Neural cell (in vitro differentiated cells): ENCODE data around the gene SMARCB1. TPM values are rescaled to one million over a fixed set of nuclear protein-coding genes. Genes with fewer than 3 reads are reported as not detected.

ENCODE experiments used
- H2AFZ ChIP-seq: fragments of 200-600, 300-800 bp; sonication (generic), shearing (Covaris generic); 2 replicates; pipeline ENCODE4 v1.6.0; 2014; ENCODE audit warnings: low read depth, mild to moderate bottlenecking, antibody characterized with exemption, low read length, moderate library complexity
- H3F3A ChIP-seq: fragments of 200-600 bp; shearing (Covaris generic); 2 replicates; pipeline ENCODE4 v1.6.1; 2016; ENCODE audit warnings: mild to moderate bottlenecking, moderate library complexity, mixed read lengths, antibody characterized with exemption, low read length; ENCODE audit not compliant: insufficient read depth, poor library complexity, severe bottlenecking
- H3K27ac ChIP-seq: fragments of 200-600, 300-800 bp; sonication (generic), shearing (Covaris generic); 2 replicates; pipeline ENCODE4 v1.5.1; 2014; ENCODE audit warnings: mild to moderate bottlenecking, low read length, moderate library complexity
- H3K27me3 ChIP-seq: fragments of 300-800, 200-600 bp; sonication (generic), shearing (Covaris generic); 2 replicates; pipeline ENCODE4 v1.6.0; 2014; ENCODE audit warnings: mild to moderate bottlenecking, low read depth, low read length, moderate library complexity; ENCODE audit not compliant: insufficient read depth
- H3K36me3 ChIP-seq: fragments of 300-800, 200-600 bp; sonication (generic), shearing (Covaris generic); 2 replicates; pipeline ENCODE4 v1.5.1; 2014; ENCODE audit warnings: mild to moderate bottlenecking, antibody characterized with exemption, low read length, moderate library complexity; ENCODE audit not compliant: insufficient read depth
- H3K4me2 ChIP-seq: fragments of 300-800, 200-600 bp; sonication (generic), shearing (Covaris generic); 2 replicates; pipeline ENCODE4 v1.6.0; 2014; ENCODE audit warnings: mild to moderate bottlenecking, low read length
- H3K4me3 ChIP-seq: fragments of 300-800, 200-600 bp; sonication (generic), shearing (Covaris generic); 2 replicates; pipeline ENCODE4 v1.5.1; 2014; ENCODE audit warnings: mild to moderate bottlenecking, low read length, moderate library complexity
- H3K79me2 ChIP-seq: fragments of 200-600 bp; shearing (Covaris generic); replicated peaks from 2 replicates; pipeline ENCODE4 v1.6.0; 2014; ENCODE audit warnings: mild to moderate bottlenecking, low read length, moderate library complexity; ENCODE audit not compliant: insufficient read depth
- H3K9ac ChIP-seq: fragments of 300-800, 200-600 bp; sonication (generic), shearing (Covaris generic); 2 replicates; pipeline ENCODE4 v1.6.1; 2016; ENCODE audit warnings: mild to moderate bottlenecking, low read length, mixed read lengths
- H3K9me2 ChIP-seq: fragments of 200-600 bp; shearing (Covaris generic); 2 replicates; pipeline ENCODE4 v1.6.1; 2016; ENCODE audit warnings: mild to moderate bottlenecking, low read length, mixed read lengths; ENCODE audit not compliant: insufficient read depth
- H3K9me3 ChIP-seq: fragments of 200-600, 300-800 bp; sonication (generic), shearing (Covaris generic); 2 replicates; pipeline ENCODE4 v1.6.1; 2016; ENCODE audit warnings: mild to moderate bottlenecking, mixed run types, low read length, moderate library complexity, mixed read lengths
- H4K20me1 ChIP-seq: fragments of 200-600 bp; shearing (Covaris generic); 2 replicates; pipeline ENCODE4 v1.6.1; 2016; ENCODE audit warnings: mild to moderate bottlenecking, mixed run types; ENCODE audit not compliant: insufficient read depth
- CTCF ChIP-seq: fragments of 450-650 bp; IDR thresholded peaks from 2 replicates; pipeline ENCODE4 v1.5.1; 2014; ENCODE audit warnings: antibody characterized with exemption, mild to moderate bottlenecking, moderate library complexity; ENCODE audit not compliant: poor library complexity, severe bottlenecking
- EP300 ChIP-seq: fragments of 450-650 bp; conservative IDR thresholded peaks from 2 replicates; pipeline ENCODE4 v1.6.1; 2014; ENCODE audit warnings: antibody characterized with exemption, mild to moderate bottlenecking, moderate library complexity; ENCODE audit not compliant: poor library complexity, severe bottlenecking
- EZH2 ChIP-seq: fragments of 200-600, 300-800 bp; shearing (Covaris generic), sonication (generic); IDR thresholded peaks from 2 replicates; pipeline ENCODE4 v1.6.1; 2014; ENCODE audit warnings: antibody characterized with exemption, low read length, borderline replicate concordance, mild to moderate bottlenecking; ENCODE audit not compliant: insufficient read depth, poor library complexity, severe bottlenecking
- MXI1 ChIP-seq: fragments of 450-650 bp; conservative IDR thresholded peaks from 2 replicates; pipeline ENCODE4 v1.6.1; 2014; ENCODE audit warnings: antibody characterized with exemption, mild to moderate bottlenecking; ENCODE audit not compliant: poor library complexity, severe bottlenecking
- POLR2AphosphoS5 ChIP-seq: IDR thresholded peaks from 2 replicates; pipeline ENCODE4 v1.6.1; 2012
- RAD21 ChIP-seq: fragments of 450-650 bp; conservative IDR thresholded peaks from 2 replicates; pipeline ENCODE4 v1.6.1; 2014; ENCODE audit warnings: antibody characterized with exemption, mild to moderate bottlenecking, moderate library complexity
- REST ChIP-seq: IDR thresholded peaks from 2 replicates; pipeline ENCODE4 v1.6.1; 2012; ENCODE audit warnings: borderline replicate concordance
- SMC3 ChIP-seq: fragments of 450-650 bp; conservative IDR thresholded peaks from 2 replicates; pipeline ENCODE4 v1.6.1; 2014; ENCODE audit warnings: antibody characterized with exemption, mild to moderate bottlenecking, moderate library complexity; ENCODE audit not compliant: poor library complexity
- TAF1 ChIP-seq: IDR thresholded peaks from 2 replicates; pipeline ENCODE4 v1.6.1; 2012; ENCODE audit warnings: low read depth
- polyA plus RNA-seq: library from polyadenylated mRNA; depleted of rRNA; stranded (reverse); fragments of >200 nt; gene quantifications from 2 replicates; pipeline ENCODE4 v1.2.3, GENCODE V29; 2014

SMARCB1 gene
- polyA plus RNA-seq, 1 donor from 2014 or later = 97.5 TPM

- Histone ChIP-seq H3K36me3 (no peaks in the 10 kb centered on the region), H3K4me3 (no peak overlapping the region), H4K20me1 (no peaks in the 10 kb centered on the region), H3K9me3 (no peaks in the 10 kb centered on the region), H3K27me3 (no peaks in the 10 kb centered on the region), H3K9me2 (no peaks in the 10 kb centered on the region), H3K27ac (no peak overlapping the region), H2AFZ (no peak overlapping the region), H3K9ac (no peak overlapping the region), H3K4me2 (no peak overlapping the region), H3K79me2 (no peaks in the 10 kb centered on the region), H3F3A (no peaks in the 10 kb centered on the region)
- no peak for TF ChIP-seq TAF1
- TF ChIP-seq EP300 = no peak
- TF ChIP-seq REST = no peak
- no peak for TF ChIP-seq EZH2
- no peak for TF ChIP-seq MXI1
- TF ChIP-seq CTCF = no peak
- TF ChIP-seq POLR2AphosphoS5 = no peak
Measured at GRCh38 chr22:23782252-23782651, 4.5 kb upstream of the SMARCB1 start.

- H3K27me3 ChIP-seq = no peaks in the 10 kb centered on the region
- H4K20me1 ChIP-seq = no peaks in the 10 kb centered on the region
- no peaks in the 10 kb centered on the region for H3K9me2 ChIP-seq
- no peaks in the 10 kb centered on the region for H3F3A ChIP-seq
- no peak overlapping the region for H3K9ac ChIP-seq
- no peaks in the 10 kb centered on the region for H3K36me3 ChIP-seq
- no peaks in the 10 kb centered on the region for H3K9me3 ChIP-seq
- TF ChIP-seq CTCF (no peak), RAD21 (no peak), EP300 (no peak), POLR2AphosphoS5 (no peak), REST (no peak), MXI1 (no peak), SMC3 (no peak), EZH2 (no peak), TAF1 (no peak)
- no peak overlapping the region for H3K27ac ChIP-seq
- H3K79me2 ChIP-seq = peaks cover 4% of the 10 kb centered on the region
- no peak overlapping the region for H3K4me2 ChIP-seq
- H2AFZ ChIP-seq = no peak overlapping the region
- H3K4me3 ChIP-seq = no peak overlapping the region
Measured at GRCh38 chr22:23782703-23783102, 4.1 kb upstream of the SMARCB1 start.
